HepG2 (cell line): ENCODE measurements around the gene DPF1. TPM values are rescaled to one million over a fixed set of nuclear protein-coding genes. Genes with fewer than 3 reads are reported as not detected.

ENCODE experiments used
- AGO1 ChIP-seq: fragments of 200-400 bp; formaldehyde crosslinking; IDR thresholded peaks from 2 replicates; pipeline ENCODE4 v1.6.1; 2017; ENCODE audit warnings: mild to moderate bottlenecking, low read depth, low read length, moderate library complexity; ENCODE audit not compliant: poor library complexity, severe bottlenecking
- ARID5B ChIP-seq: IDR thresholded peaks from 2 replicates; pipeline ENCODE4 v1.4.0; 2020; ENCODE audit warnings: mild to moderate bottlenecking, missing genetic modification reagents
- BHLHE40 ChIP-seq: IDR thresholded peaks from 2 replicates; pipeline ENCODE4 v1.6.1; 2011; ENCODE audit warnings: low read length, improper control_type of control experiment
- CEBPG ChIP-seq: IDR thresholded peaks from 2 replicates; pipeline ENCODE4 v1.6.1; 2016
- FOSL2 ChIP-seq: sonication (generic); formaldehyde crosslinking; IDR thresholded peaks from 2 replicates; pipeline ENCODE4 v1.4.0; 2020; ENCODE audit warnings: missing genetic modification reagents
- FOXK1 ChIP-seq: sonication (generic); formaldehyde crosslinking; IDR thresholded peaks from 2 replicates; pipeline ENCODE4 v1.4.0; 2020; ENCODE audit warnings: low read depth, missing genetic modification reagents, borderline replicate concordance
- HNF4A ChIP-seq: sonication (generic); formaldehyde crosslinking; IDR thresholded peaks from 2 replicates; pipeline ENCODE4 v1.4.0; 2020; ENCODE audit warnings: missing genetic modification reagents
- HOXA3 ChIP-seq: sonication (generic); formaldehyde crosslinking; IDR thresholded peaks from 2 replicates; pipeline ENCODE4 v1.5.0; 2020; ENCODE audit warnings: missing genetic modification reagents
- JUNB ChIP-seq: sonication (generic); formaldehyde crosslinking; IDR thresholded peaks from 2 replicates; pipeline ENCODE4 v1.8.0; 2022; ENCODE audit warnings: missing genetic modification reagents, mild to moderate bottlenecking, borderline replicate concordance
- KLF11 ChIP-seq: IDR thresholded peaks from 2 replicates; pipeline ENCODE4 v1.6.1; 2016; ENCODE audit warnings: missing compliant biosample characterization
- NCOA2 ChIP-seq: sonication (generic); formaldehyde crosslinking; IDR thresholded peaks from 2 replicates; pipeline ENCODE4 v1.8.0; 2022; ENCODE audit warnings: inconsistent platforms
- NCOR1 ChIP-seq: fragments of 200-600 bp; sonication (generic); IDR thresholded peaks from 2 replicates; pipeline ENCODE4 v1.7.0; 2017; ENCODE audit warnings: antibody characterized with exemption, low read length, borderline replicate concordance
- NR2C2 ChIP-seq: sonication (generic); formaldehyde crosslinking; IDR thresholded peaks from 2 replicates; pipeline ENCODE4 v1.4.0; 2020; ENCODE audit warnings: missing genetic modification reagents, mild to moderate bottlenecking, moderate library complexity, borderline replicate concordance
- NR2F1 ChIP-seq, 2 experiments: fragments of 450-650 bp in 1 of 2; formaldehyde crosslinking in 1 of 2; IDR thresholded peaks; 2 replicates each; pipeline versions ENCODE4 v1.5.0 to v1.6.1; 2016 to 2020; ENCODE audit warnings: mild to moderate bottlenecking in 1 of 2, missing compliant biosample characterization in 1 of 2, missing genetic modification reagents in 1 of 2, moderate library complexity in 1 of 2
- NR2F6 ChIP-seq, 2 experiments: IDR thresholded peaks; 2 replicates each; pipeline ENCODE4 v1.6.1; 2016; ENCODE audit warnings: antibody characterized with exemption in 1 of 2, mild to moderate bottlenecking in 1 of 2
- RXRA ChIP-seq: sonication (generic); formaldehyde crosslinking; IDR thresholded peaks from 2 replicates; pipeline ENCODE4 v1.5.1; 2020; ENCODE audit warnings: missing genetic modification reagents
- RXRB ChIP-seq: IDR thresholded peaks from 2 replicates; pipeline ENCODE4 v1.6.1; 2016; ENCODE audit warnings: borderline replicate concordance, missing genetic modification reagents, missing compliant biosample characterization
- YEATS2 ChIP-seq: sonication (generic); formaldehyde crosslinking; IDR thresholded peaks from 2 replicates; pipeline ENCODE4 v1.4.0; 2020; ENCODE audit warnings: missing genetic modification reagents, borderline replicate concordance
- ZBTB37 ChIP-seq: sonication (generic); formaldehyde crosslinking; IDR thresholded peaks from 2 replicates; pipeline ENCODE4 v1.4.0; 2020; ENCODE audit warnings: mild to moderate bottlenecking, missing genetic modification reagents
- ZKSCAN1 ChIP-seq: fragments of 150-350 bp; IDR thresholded peaks from 2 replicates; pipeline ENCODE4 v1.6.1; 2014; ENCODE audit warnings: low read length
- ZNF121 ChIP-seq: sonication (generic); formaldehyde crosslinking; IDR thresholded peaks from 2 replicates; pipeline ENCODE4 v1.5.0; 2020; ENCODE audit warnings: mild to moderate bottlenecking, missing genetic modification reagents
- ZNF281 ChIP-seq: sonication (generic); formaldehyde crosslinking; IDR thresholded peaks from 2 replicates; pipeline ENCODE4 v1.4.0; 2020; ENCODE audit warnings: missing genetic modification reagents, borderline replicate concordance
- polyA plus RNA-seq, 8 experiments: library from polyadenylated mRNA; depleted of rRNA in 3 of 8; stranded (reverse) in 7 of 8; unstranded in 1 of 8; fragments of >200 nt; fragmentation: Illumina TruSeq in 4 of 8; extraction: Trizol in 4 of 8; gene quantifications; 2 replicates each; pipeline versions ENCODE4 v1.2.1 to v1.2.3, GENCODE V29; 2011 to 2016; ENCODE audit warnings: low read depth in 4 of 8, missing spikeins in 1 of 8, mixed read lengths in 1 of 8; ENCODE audit not compliant: insufficient read depth in 1 of 8
- total RNA-seq, 5 experiments: library from RNA; depleted of rRNA; stranded (reverse); fragments of >200 nt; fragmentation: Illumina TruSeq; extraction: Trizol; gene quantifications; 2 replicates each; pipeline ENCODE4 v1.2.3, GENCODE V29; 2016; ENCODE audit warnings: low read depth in 1 of 5

The DPF1 gene
- total and polyA plus RNA-seq, 2 of the 13 experiments (the other 11 are each of a cell fraction or from before 2014, with no cell fraction given) = 1.0 to 3.2 TPM

GRCh38 chr19:38250821-38251563, 27.0 kb upstream of the DPF1 start (continued):
- TF ChIP-seq NCOR1 = peak; percentile 50; the same call in 1 of the 2 replicates
- peak; percentile 43; the same call in 1 of the 2 replicates for TF ChIP-seq CEBPG (CRISPR knock-in tag)
- peak; percentile 98 for TF ChIP-seq RXRB (CRISPR knock-in tag)
- TF ChIP-seq NR2C2 (CRISPR knock-in tag) = peak; percentile 81
- peak; percentile 95 for TF ChIP-seq RXRA (CRISPR knock-in tag)
- TF ChIP-seq ARID5B = peak; percentile 66; the same call in 1 of the 2 replicates
- TF ChIP-seq ZKSCAN1 = peak; percentile 10; the same call in 1 of the 2 replicates
- TF ChIP-seq JUNB (CRISPR knock-in tag) = 0 out of 2 replicates have a peak, but pooled peaks have one; percentile 43
- TF ChIP-seq HOXA3 (CRISPR knock-in tag) = peak; percentile 12; the same call in 1 of the 2 replicates
- TF ChIP-seq FOXK1 = peak; percentile 40; the same call in 1 of the 2 replicates
- TF ChIP-seq NR2F1 (CRISPR knock-in tag; IDR thresholded peaks at IDR 0.05) = peak; percentile 61 to 88
- peak; percentile 40; the same call in 1 of the 2 replicates for TF ChIP-seq NCOA2 (CRISPR knock-in tag)
- TF ChIP-seq AGO1 = no peak
- TF ChIP-seq HNF4A (CRISPR knock-in tag) = peak; percentile 73
- peak; percentile 45; the same call in 1 of the 2 replicates for TF ChIP-seq BHLHE40
- peak; percentile 71 for TF ChIP-seq FOSL2 (CRISPR knock-in tag)
- no peak for TF ChIP-seq YEATS2 (CRISPR knock-in tag)
- no peak for TF ChIP-seq ZBTB37 (CRISPR knock-in tag)
- peak; percentile 95 for TF ChIP-seq ZNF281 (CRISPR knock-in tag)
- 0 out of 2 replicates have a peak, but pooled peaks have one; percentile 48 for TF ChIP-seq ZNF121 (CRISPR knock-in tag)
- TF ChIP-seq NR2F6 (IDR thresholded peaks at IDR 0.05) = peak; percentile 96
- TF ChIP-seq NR2F6 (CRISPR knock-in tag; IDR thresholded peaks at IDR 0.05) = peak; percentile 93
- TF ChIP-seq KLF11 = no peak
